GM18526 (cell line): Measurements from ENCODE around the gene MYLK4.

Experiments used
- POLR2A ChIP-seq: IDR thresholded peaks from 3 replicates; pipeline ENCODE4 v1.6.1; 2011; ENCODE audit not compliant: insufficient read length; ENCODE audit errors: extremely low read depth

MYLK4 gene

DNA sequence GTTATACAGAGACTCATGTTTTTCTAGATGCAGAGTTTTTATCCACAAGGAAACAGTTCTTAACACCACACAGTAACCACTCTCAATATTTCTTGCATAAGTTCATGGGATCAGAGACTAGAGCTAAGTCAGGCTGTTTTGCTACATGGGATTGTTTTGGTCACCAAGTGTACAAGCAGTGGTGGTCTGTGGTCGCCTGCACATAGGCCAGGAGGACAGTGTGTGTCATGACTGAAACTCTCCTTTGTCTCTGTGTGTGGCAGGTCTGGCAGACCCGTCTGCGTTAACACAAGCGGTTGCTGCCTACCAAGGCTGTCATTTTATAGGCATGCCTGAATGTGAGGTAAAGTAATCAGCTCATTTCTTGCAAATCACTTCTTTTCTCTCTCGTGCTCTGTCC is 33.3 kb upstream of the MYLK4 start:
- no peak for TF ChIP-seq POLR2A

DNA sequence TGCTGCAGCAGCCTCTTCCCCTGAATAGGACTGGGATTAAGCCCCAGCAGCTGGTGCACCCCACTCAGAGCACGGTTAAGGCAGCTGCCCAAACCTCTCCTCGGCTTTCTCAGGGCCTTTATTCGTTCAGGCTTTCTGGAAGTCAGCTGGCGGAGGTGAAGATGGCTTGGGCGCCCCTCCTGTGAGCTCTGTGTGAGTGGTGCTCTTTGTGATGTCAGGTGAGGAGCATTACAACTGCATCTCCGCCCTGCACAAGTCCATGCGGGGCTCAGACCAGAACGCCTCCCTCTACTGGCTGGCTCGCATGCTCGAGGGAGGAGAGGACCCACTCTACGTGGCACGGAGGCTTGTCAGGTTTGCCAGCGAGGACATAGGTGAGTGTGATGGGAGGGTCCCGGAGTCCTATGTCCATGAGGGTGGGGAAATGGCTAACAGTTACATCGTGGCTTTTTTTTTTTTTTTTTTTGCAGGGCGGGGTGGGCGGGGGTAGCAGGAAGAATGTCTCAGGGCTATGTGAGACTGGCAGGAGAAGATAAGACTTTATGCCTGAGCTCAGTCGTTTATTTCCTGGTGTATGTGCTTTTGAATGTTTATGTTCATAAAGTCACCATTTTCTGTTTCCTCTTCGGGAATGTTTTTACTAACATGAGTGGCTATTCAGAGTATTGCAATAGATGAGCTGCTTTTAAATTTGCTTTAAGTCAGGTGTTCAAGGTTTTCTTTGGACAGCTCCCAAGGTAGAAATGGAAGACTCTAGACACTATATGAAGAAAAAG is 32.7 kb upstream of the MYLK4 start:
- TF ChIP-seq POLR2A, result no peak

DNA sequence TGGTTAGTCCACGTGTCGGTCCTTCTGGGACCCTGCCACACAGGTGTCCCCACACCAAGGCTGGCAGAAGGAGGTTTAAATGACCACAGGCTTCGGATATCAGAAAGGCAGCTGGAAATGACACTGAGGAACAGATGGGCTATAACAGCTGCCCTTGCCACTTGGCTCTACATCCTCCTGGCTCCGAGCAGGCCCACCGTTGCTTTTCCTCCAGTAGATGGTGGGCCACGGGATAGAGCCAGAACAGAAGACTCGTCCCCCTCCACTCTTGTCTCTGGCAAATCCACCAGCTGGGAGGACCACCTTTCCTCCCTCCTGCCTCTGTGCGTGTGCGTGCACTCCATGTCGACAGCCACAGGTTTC is 32.1 kb upstream of the MYLK4 start:
- TF ChIP-seq POLR2A, result no peak

DNA sequence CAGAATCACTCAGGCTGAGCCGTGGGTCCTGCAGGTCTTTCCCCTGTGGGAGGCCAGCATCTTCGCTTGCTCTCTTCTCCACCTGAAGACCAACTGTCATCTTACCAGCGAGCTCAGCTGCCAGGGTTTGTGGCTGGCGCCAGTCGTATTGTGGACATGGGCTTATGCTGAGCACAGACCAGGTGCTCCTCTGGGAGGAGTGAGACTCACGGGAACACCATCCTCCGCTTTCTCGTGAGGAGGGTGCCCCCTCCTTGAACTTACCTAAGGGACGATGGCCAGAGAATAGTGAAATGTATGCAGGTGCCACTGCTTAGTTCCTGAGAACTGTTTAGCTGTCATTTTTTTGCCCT is 31.6 kb upstream of the MYLK4 start:
- no peak for TF ChIP-seq POLR2A

DNA sequence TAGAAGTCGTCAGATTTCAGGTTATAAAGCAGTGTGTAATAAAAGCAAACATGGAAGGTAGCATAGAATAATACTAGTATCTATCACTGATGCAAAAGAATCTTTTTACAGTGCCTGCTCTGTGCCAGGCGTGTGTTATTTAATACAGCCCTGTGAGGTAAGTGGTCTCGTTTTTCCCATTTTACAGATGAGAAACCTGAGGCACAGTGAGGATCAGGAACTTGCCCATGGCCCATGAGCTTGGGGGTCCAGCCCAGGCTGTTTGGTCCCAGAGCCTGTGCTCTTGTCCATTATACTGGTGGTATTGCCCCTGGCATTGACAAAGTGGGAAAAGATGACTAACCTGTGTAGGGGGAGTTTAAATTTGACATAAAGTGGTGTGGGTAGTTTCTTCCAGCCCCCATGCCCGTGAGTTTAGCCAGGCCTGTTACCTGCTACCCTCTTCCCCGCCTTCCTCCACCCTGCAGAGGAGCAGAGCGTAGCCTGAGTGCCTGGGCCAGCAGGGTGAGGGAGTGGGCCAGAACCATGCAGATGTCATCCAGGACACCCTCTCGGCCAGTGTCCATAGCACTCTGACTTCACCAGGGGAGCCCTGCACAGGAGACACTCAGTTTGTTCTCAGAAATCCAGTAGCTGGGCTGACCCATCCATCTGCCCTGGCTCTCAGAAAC is 31.1 kb upstream of the MYLK4 start:
- TF ChIP-seq POLR2A, result no peak

DNA sequence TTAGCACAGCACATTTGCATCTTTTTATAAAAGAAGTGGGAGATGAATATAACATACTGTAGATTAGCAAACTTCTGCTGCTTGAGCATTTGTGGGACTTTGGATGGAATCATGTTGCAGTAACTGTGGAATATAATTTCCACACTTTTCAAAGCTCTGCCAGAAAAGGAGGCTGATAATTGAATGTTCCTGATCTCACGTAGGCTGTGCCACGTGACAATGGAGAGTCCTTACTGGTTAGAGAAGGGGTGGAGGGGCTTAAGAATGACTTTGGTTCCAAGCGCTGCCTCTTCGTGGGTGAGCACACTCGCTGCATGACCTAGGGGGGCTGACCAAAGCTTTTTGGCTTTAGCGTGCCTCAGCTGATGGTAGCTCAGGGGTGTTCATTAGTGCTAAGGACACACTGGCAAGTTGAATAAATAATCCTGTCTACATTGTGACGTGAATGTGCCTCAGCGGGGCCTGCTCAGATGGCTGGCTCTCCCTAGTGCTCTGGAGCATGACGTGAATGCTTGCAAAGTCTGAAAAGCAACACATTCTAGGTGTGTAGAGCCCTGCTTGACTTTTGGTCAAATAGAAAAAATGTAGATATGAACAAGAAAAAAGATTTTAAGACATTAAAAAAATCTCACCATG is 29.5 kb upstream of the MYLK4 start:
- no peak for TF ChIP-seq POLR2A

DNA sequence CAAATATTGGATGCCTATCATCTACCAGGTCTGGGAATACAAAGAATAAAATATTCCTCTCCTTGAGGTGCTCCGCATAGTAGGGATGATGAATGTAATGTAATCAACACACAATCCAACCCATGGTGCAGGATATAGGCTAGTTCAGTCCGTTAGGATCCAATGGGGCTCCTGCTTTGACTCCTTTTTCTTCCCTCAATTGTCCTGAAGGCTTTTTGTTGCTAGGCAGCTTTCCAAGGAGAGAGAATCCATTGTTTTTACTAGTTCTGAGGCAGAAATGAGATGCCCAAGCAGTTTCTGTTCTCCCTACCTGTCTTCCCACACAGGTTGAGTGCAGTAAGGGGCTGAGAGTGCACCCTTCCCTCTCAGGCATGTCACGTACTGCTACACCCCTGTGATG is 26.5 kb upstream of the MYLK4 start:
- TF ChIP-seq POLR2A, result no peak

DNA sequence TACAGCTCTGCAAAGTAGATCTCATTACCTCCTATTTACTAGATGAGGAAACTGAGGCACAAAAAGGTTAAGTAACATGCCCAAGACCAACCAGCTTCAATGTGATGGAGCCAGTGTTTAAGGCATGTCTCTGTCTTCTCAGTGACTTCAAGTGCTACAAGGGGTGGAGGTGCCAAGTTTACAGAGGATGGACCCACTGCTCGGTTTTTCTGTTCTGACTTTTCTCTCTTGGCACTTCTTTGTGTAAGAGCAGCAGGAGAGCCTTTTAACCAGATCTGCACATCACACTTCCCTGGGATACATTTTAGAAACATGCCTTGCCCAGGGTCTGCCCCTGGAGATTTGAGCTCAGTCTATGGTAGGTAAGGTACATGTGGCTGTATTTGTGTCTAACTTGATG is 24.3 kb upstream of the MYLK4 start:
- no peak for TF ChIP-seq POLR2A

DNA sequence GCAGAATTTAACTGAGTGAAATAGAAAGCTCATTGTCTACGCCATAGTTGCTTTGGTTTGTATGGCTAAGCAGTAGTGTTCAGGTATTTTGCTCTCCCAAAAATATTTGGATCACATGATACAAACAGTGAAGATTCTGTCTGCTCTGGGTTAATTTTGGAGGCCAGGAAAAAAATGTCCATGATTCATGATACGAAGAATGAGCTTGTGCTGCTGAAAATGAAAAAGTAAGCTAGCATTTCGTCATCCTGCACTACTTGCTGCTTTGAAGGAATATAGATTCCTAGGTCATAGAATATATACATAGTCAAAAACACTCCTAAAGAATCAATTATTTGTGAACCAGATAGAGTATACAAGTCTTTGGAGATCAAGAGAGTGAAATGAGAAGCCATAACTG is 22.7 kb upstream of the MYLK4 start:
- TF ChIP-seq POLR2A, result no peak

DNA sequence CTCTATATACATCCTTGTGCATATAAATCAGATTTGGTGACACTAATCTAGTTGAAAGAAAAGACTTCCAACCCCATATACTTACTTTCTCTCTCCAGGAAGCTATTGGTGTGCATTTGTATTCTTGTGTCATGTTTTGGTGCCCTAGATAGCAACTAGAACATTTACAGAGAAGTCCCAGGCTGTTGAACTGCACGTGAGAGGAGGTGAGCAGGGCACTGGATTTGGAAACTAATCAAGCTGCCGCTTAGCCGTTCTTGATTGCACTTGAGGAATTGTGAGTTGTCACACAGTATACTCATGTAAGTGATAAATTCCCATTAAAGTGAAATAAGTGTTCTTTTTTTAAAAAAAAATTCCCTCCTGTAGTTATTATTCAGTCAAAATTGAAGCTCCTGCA is 22.1 kb upstream of the MYLK4 start:
- no peak for TF ChIP-seq POLR2A

DNA sequence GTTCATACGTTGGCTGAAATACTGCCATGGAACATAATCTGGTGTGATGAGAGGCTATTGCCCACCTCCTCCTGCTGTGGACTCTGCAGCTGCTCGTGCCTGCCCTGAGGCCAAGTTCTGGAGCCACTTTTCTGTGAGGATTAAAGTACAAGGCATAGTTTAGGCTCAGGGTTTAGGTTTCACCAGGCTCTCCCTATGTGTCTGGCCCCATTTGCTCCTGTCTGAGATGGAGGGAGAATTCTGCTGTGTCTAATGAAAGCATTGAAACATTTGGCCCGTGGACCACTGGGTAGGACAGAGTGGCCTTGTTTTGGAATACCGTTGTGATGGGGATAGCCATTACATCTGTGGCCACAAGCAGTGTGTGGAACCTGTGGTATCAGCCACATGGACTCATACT is 20.4 kb upstream of the MYLK4 start:
- TF ChIP-seq POLR2A, result no peak

DNA sequence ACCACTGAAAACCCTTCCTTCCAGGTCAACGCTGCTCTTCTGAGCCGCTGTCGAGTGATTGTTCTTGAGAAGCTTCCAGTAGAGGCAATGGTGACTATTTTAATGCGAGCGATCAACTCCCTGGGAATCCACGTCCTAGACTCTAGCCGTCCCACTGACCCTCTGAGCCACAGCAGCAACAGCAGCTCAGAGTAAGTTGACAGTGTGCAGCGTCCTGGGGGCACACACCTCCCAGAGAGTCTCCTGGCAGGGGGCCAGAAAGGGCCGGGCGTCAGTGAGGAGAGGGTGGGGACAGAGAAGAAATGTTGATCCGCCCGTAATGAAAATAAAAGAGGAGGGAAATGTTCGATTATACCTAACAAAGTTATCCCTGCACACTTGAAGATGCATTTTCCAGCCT is 19.4 kb upstream of the MYLK4 start:
- TF ChIP-seq POLR2A, result no peak

DNA sequence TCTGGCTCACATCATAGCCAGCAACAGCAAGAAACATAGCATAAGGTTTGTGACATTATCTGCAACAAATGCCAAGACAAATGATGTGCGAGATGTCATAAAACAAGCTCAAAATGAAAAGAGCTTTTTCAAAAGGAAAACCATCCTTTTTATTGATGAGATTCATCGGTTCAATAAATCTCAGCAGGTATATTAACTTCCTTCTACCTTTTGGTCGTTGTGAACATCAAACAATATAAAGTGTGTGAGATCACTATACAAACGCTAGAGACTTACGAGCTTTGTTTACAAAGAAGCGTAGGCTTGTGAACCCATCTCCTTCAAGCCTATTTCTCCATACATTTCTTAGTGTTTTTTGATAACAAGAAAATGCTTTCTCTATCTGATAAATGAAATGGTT is 18.0 kb upstream of the MYLK4 start:
- no peak for TF ChIP-seq POLR2A

DNA sequence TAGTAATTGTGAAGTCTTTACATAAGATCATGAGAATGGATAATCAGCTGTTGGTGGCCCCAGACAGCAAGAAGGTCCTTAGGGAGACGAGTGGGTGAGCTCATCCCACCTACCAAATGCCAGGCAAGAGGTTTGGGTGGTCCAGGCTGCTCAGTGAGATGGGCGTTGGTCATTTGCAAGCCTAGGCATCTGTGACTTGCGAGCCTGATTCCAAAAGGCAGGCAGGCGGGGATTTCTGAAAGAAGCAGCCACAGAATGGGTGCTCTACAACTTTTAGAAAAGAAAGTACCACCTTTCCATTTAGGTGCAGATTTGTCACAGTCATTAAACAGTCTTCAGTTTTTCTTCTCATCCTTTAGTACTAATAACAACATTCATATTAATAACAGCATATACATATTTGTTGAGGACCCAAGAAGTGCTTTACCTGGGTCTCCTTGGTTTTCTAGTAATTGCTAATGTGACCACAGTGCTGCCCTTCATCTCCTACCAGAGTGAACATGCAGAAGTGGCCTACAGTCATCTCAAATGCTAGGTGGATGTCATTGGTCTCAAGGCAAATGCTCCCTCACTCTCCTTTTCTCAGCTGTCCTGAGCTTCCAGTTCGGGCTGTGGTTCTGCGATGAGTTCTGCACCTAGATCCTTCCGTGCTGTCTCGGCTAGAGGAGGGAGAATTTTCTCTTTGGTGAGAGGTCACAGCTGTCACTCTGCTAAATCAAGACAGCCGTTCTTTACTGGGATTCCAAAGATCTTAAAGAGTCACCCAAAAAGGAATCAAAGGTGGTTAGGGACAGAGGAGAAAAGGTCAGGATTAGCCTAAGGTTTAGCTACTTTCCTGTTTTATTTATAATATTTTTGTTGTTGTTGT is 17.2 kb upstream of the MYLK4 start:
- no peak for TF ChIP-seq POLR2A

DNA sequence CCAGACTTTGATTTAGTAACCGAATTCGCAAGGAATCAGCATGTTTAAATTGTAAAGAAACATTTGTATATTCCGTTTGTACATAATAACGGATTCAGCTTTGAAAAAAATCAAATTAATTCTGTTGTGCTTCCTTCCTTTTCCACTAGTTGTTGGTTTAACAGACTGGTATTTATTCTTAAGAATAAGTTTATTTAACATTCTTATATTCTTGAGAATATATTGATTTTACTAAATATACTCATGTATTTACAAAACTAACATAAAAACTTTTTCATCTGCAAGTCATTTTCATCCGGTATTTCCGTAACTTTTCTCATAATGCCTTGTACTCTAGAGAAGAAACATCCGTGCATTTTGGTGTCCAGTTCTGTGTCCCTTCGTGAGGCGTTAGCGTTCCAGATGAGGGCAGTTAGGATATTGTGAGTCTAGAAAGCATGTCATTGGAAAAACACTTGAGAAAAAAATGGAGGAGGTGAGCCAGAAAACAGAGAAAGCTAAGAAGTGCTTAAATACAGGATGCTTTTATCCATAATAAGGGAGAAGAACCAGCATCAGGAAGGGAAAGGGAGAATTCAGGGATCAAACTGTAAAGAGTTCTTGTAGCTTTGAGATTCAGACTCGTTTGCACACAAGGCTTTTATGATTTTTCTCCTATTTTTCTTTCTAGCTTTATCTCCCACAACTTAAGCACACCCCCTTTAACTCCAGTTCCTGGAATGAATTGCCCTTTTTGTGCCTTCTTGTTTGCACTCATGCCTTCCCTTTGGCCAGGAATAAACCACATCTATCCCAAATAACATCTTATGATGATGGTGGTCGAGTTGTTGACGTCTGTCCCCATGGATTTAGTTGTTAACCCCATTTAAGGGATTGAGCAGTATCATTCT is 16.3 kb upstream of the MYLK4 start:
- TF ChIP-seq POLR2A, result no peak
